Stimulated activated CD8-positive, alpha-beta memory T cell treated with anti-CD3 and anti-CD28 coated beads, Interleukin-7, amount 100 ng/mL, for 1 hour (primary cell): Measurements from ENCODE around the gene FOXO3.

Experiments
- DNase-seq, 2 donors: peaks; one replicate each; pipeline ENCODE4 v3.0.0-alpha.2; 2020; ENCODE audit warnings: low read depth in 2 of 2

Gene FOXO3

DNA sequence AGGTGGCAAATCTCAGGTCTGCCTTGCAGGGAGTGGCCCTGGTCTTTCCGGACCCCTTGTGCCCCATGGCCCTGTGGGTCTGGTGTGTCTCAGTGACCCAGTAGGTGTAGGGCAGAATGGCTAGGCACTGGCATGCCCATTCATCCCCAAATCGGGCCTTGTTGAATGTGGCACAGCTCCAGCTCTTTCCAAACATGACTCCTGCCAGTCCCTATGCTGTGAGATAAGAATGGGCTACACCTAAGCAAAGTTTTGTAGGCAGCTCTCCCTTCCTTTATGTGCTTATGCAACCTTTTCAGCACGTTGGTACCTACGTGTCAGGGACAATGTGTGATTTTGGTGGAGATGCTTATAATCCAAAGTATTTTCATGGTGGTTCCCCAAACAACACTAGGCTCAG, 33.9 kb downstream of the FOXO3 start:
- DNase-seq, result no peak

DNA sequence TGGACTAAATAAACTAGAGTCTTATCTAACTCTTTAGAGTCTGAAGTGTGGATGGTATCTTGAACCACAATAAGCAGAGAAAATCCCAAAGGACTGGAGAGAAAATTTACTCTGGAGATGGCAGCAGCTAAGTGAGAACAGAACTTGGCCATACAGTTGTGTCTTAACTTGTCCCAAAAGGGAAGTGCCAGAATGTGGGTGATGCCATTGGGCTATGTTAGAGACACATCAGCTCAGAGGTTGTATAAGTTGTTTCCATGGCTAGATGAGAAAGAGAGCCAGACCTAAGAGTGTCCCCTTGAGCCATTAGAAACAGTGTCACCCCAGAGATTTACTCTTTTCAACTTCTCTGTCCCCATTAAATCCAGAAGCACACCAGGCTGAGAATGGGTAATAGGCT, 36.2 kb downstream of the FOXO3 start:
- no peak for DNase-seq

DNA sequence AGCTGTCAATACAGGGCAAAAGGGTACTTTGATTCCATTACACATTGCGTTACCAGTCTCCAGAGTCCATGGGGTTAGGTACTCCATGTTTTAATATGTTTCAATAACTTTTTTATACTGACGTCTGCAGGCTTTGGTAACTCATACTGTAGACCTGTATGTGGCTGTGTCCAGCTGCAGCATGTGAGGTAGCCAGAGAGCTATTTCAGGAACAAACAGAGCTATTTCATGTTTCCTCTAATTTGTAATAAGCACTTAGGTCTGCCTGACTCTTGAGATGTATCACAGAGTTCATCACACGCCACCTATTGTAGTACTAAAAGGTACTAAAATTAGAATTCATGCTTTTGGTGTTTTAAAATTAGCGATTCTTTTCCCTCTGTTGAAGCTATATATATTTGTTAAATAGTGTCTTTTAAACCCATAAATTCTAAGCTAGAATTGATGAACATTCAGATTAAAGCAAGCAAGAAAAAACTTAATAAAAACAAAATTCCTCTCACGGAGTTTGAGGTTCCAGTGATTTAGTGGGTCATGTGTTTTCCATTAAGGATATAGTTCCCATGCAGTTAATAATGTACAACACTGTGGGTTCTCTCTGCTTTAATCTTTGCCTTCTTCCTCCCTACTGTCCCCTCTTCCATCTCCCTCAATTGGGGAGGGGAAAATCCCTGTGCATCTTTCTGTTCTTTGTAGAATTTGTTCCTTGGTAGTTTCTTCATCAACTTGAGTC, 37.0 kb downstream of the FOXO3 start:
- DNase-seq, result no peak

DNA sequence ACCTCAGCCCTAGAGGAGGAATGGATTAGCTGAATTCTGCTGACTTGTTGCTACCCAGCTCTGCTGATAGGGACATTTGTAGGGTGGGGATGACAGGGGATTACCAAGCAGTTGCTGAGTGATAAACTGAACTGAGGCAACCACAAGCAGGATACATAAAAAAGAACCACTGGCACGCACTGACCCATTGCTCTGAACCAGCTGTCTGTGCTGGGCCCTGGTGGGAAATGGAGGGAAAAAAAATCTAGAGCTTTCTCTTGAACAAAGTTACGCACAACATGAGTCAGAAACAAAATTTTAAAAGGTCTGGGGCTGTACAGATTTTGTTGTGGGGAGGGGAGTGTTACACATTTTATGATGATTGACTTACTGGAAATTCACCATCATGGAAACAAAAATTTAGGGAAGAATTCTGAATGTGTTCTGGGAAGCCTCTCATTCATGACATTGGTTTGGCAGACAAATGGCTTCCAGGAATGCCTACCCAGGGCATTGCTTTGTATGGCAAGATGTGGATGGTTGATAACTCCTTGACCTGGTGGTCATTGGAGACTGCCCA, 37.7 kb downstream of the FOXO3 start:
- DNase-seq, result no peak

DNA sequence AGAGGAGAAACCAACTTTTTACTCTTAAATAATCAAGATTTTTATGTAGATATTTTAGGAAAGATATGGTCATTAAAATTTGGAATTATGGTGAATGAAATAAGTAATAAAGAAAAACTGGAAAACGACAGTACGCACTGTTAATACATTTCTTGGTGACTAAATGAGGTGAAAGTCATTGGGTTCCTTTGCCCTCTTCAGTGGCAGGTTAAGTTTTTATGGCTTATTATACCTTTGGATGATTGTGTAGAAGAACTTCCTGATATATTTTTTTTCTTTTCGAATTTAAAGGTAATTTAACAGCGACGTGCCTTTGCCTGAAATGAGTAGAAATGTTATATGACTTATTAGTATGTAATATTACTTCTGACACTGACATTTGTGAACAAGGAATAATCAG, 43.4 kb downstream of the FOXO3 start:
- DNase-seq, result no peak

DNA sequence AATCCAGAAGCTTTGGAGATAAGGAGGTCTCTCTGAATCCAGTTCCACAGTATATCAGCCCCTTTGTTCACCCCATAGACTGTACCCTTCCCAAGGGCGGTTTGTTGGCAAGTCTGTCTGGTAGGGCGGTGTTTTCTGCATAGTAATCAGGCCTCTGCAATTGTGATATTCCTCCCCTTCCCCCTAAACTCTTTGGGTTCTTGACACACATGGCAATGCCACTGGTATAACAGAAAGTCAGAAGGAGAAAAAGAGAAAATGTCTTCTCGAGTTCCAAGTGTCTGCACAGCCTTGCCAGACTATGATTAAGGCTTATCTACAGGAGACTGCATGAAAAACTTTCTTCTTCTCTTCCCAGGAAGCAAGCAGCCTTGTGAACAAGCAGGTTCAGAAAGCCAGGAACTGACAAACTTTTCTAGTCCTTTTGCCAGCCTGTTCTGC, 45.6 kb downstream of the FOXO3 start:
- no peak for DNase-seq

DNA sequence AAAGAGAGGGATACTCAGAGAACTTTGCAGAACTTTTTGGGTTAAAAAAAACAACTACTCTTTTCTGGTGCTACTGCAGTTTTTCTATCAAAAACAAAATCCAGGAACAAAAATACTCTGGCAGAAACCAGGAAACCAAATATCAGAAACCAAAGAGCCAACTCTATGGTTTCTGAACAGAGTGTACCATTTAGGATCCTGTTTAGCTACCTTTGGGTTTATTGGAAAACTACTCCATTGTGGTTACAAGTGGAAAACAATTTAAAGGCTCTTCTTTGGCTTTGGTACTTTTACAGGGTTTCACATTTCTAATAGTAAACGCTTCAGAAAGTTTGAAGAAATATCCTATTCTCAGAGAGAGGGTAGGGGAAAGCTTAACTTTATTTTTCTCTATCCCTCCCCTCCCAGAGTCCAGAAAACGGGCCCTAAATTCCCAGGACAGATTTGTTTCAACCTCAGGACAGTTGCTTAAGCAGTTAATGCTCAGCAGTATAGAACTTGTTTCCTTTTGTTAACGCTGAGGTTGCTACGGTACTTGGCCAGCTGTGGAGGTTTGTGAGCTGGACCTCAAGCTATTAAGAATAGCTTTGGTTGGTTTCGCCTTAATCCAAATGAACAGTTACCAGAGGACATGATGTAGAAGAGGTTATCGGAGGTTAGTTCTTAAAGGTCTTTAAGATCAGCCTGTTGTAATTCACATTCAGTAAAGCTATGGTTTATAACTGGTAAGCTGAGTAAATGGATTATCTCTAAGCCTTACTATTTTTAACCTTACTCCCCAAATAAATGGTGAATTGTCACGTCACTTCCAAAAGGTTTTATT, 47.9 kb downstream of the FOXO3 start:
- no peak for DNase-seq

DNA sequence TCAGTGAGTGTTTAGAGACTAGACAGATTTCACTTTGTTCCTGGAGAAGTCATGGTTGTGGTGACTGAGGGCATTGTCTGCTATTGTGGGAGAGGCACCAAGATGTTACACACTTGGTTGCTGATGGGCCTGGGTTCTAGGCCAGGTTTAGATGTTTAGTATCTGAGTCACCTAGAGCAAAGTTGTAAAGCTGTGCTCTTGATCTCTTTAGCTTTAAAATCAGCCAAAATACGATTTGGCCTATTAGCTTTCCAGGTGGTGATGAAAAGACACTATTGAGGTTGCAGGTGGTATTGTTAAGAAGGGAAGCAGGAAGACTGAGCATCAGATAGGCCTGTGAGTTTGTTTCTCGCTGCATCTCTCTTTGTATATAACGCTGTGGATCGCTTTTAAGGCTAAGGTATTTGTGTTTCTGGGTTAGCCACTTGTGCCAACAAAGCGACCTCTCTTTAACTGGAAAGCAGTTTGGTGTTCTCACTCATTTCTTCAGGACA, 48.6 kb downstream of the FOXO3 start:
- DNase-seq, result no peak

DNA sequence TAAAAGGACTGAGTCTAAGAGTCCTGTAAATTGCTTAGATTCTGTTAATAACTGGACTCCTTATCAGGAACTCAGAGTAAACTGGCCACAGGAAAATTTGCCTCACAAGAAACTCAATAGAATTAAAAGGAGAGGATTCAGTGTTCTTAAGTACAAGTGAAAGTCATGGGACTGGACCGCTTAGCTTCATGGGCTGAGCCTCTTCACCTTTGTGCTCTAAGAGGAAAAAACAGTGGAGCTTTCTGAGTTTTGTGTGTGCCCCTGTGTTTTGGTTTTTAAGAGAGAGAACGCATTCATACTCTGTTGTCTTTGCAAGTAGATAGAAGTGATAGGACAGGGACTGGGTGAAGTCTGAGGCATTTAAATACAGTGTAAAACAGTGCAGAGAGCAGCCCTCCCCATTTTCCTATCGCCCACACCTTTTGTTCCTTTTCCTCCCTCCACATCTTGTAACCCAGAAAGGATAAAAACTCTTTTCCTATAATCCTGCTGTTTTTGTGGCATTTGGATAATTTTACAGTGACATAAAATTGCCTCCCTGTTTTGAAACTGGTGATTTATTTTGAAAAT, 49.6 kb downstream of the FOXO3 start:
- no peak for DNase-seq

DNA sequence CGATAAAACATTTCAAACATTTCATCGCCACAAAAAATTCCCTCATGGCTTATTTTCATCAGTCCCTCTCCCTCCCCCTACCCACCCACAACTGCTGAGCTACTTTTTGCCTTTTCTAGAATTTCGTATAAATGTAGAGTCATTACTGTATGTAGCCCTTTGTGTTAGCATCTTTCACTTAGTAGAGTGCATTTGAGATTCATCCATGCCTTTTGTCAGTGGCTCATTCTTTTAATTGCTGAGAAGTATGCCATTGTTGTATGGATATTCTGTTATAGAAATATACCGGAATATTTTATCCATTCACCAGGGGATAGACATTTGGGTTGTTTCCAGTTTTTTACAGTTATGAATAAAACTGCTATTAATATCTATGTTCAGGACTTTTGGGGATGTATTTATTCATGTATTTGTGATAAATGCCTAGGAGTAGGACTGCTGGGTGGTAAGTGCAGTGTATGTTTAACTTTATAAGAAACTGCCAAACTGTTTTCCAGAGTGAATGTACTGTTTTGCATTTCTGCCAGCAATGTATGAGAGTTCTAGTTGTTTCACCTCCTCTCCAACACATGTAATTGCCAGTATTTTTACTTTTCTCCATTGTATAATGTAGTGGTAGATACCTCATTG, 50.4 kb downstream of the FOXO3 start:
- no peak for DNase-seq

DNA sequence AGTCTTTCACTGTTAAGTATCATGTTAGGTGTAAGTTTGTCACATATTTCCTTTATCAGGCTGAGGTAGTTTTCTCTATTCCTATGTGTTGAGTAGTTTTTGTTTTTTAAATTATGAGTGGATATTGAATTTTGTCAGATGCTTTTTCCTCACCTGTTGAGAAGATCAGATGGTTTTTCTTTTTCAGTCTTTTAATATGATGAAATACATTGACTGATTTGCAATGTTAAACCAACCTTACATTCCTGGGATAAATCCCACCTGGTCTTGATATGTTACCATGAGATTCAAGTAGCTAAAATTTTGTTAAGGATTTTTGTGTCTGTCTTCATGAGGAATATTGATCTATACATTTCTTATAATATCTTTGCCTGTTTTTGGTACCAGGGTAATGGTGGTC, 52.1 kb downstream of the FOXO3 start:
- no peak for DNase-seq

DNA sequence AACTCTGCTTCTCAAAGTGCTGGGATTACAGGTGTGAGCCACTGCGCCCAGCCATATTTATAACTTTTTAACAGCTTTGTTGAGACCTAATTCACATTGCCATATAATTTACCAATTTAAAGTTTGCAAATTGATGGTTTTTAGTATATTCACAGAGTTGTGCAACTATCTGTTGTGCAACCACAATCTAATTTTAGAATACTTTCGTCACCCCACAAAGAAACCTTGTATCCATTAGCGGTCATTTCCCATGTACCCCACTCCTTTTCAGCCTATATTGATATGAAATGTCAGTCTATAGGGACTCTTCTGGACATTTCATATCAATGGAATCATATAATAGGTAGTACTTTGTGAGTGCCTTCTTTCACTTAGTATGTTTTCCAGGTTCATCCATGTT, 55.8 kb downstream of the FOXO3 start:
- no peak for DNase-seq

DNA sequence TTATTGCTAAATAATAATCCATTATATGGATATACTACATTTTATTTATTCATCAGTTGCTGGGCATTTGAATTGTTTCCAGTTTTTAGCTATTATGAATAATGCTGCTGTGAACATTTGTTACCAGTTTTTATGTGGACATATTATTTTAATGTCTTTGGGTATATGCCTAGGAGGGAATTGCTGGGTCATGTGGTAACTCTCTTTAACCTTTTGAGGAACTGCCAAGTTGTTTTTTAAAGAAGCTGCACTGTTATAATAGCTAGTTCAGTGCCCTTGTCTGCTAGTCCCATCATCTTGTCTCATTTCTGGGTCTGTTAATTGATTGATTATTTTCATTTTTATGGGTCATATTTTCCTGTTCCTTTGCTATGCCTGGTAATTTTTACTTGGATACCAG, 56.3 kb downstream of the FOXO3 start:
- DNase-seq, result no peak

DNA sequence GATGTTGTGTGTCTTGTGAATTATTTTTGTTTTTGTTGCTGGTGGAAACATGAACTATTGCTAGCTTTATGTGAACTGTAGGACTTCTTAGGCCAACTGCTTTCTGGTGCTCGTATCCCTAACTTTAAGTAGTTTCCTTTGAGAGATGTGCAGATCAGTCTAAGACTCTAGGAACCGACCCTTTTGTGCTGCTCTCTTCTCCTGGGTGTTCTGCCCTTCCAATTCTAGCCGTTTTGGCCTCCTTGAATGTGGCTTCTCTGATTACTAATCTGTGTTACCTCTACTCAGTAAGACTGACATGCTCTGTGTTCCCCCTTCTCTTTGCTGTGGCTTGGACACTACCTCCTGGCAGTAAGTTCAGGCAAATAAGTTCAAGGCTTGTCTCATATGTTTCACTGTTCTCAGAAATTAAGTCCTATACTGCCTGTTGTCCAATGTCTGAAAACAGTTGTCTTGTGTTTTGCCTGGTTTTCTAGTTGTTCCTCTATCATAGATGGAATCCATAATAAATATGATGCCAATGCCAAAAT, 58.0 kb downstream of the FOXO3 start:
- DNase-seq, result no peak

DNA sequence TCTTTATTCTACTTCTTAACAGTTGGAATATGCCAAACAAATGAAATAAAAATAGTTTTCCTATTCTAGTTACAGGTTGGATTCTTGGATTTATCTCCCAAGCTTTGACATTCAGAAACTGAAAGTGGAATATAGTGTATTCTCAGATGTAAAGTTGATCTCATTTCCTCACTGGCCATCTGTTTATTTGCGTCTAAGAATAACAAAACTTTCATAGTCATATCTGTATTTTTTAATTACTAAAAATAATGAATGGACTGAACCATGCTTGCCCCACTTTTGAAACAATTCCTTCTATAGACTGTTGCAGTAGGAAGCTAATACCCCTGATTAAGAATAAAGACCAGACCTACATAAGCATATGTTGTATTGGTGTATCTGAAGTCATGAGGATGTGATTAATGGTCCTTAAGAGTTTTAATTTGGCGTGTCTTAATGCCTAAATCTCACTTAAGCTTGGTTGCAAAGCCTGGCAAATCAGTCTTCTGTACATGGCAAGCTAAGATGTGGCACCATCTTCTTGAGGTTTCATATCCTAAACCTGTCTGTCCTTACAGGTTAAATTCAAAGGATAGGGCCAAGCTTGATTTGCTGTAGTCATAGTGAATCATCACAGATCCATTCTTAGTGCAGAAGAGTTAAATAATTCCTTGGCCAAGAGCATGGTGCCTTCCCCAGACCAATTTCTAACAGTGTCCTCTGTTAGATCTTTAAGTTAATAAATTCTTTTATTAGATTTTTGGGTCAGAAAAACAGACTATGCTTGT, 58.9 kb downstream of the FOXO3 start:
- no peak for DNase-seq

DNA sequence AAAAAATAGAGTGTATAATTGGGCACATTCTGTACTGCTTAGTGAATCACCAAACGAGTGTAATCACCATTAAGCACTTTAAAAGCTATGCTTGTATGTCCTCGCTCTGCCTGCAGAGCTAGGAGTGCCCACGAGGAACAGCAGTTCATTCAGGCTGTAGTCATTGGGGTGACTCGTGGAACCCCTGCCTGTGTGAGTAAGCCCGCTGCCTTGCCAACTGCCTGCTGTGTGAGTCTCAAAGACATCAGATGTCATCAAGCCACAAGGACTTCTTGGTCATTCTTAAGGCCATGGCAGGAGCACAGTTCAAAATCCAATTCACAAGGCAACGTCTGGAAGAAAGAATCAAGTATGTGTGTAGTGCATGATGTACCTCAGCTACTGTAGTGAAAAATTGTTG, 60.4 kb downstream of the FOXO3 start:
- no peak for DNase-seq

DNA sequence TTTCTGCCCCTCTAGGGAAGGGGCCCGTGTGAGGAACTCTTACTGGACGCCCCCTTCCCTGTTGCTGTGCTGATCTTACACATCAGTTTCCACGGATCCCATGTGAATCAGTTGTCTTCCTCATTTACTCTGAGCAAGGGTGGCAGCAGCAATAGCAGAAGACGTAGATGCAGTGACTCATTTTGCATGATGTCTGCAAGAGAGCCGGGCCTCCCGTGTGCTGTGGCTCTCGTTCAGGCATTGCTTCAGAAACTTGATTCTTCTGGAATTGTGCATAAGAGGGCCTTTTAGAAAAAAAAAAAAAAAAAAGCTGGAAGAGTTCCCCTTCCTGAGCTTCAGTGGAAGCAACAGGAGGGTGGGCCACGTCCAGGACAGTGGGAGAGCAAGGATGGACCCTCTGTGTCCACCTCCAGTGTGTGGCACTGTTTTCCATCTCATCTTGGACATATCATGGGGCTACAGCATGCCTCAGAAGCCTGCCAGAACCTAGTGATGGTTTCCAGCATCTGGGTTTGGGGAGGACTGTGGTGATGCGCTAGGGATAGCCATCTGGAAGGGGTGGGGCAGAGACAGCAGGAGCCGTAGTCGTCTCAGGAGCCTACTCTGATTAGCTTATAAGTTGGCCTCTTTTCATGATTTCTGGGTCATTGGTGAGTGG, 62.1 kb downstream of the FOXO3 start:
- no peak for DNase-seq

DNA sequence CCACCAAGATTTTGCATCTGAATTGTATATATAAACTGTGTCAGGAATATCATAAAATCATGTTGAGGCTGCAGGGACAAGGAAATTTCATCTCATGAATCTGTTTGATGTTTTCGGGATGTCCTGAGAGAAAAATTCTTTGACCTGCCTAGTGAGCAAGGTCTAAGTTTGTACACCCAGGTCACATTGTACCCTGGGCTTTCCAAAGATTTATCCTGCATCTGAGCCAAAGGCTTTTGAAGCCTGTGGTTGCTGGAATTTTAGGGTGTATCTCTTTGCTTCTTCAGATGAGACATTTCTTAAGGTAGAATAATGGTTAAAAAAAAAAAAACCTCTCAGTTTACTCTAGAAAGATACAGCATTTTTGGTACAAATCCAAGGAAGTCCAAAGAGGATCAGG, 63.3 kb downstream of the FOXO3 start:
- DNase-seq, result no peak

DNA sequence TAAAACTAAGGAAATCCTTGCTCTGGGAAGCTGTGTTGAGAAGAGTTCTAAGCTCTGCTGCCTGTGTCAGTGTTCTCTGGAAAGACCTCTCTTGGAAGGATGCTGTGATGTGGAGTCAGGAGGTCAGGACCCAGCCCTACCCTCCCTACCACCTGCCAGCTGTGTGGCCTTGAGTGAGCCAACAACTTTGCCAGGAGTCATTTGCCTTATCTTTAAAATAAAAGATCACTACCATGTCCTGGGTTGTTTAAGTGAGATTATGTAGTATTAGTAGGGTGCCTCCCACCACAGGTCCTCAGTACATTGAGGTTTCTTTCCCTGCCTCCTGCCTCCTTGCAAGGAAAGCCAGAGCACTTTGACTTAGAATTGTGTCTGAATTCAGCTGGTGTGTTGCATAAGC, 64.9 kb downstream of the FOXO3 start:
- no peak for DNase-seq

DNA sequence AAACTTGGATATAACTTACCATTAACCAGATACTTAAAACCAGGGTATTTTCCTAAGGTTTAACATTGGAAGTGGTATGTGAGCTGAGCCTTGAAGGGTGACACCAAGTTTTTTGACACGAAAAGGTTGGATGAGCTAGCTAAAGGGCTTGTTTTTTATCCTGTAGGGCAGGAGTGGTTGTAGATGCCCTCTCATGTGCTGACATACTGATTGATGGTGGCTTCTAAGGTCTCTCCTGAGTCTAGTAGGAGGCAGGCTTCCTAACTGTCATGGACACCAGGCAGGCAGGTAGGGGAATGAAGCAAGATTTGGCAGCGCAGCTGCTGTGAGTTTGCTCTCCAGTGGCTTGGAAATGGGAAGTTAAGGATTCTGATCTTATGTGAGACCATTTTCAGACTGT, 66.1 kb downstream of the FOXO3 start:
- DNase-seq, result no peak
